Astrocyte of the spinal cord (primary cell): ENCODE data around the gene DDX25.

Source experiments
- DNase-seq: peaks from one replicate; pipeline ENCODE4 v3.0.0; 2011; ENCODE audit warnings: low read depth, low spot score
- H3K4me3 ChIP-seq: 2 replicates; pipeline ENCODE4 v1.5.1; 2011; ENCODE audit warnings: low read depth, mild to moderate bottlenecking, low read length, moderate library complexity
- CTCF ChIP-seq: IDR thresholded peaks from 2 replicates; pipeline ENCODE4 v1.5.1; 2012; ENCODE audit warnings: low read depth, mild to moderate bottlenecking, low read length, inconsistent platforms
- in situ Hi-C: cut with HindIII; loops from 2 replicates; pipeline ENCODE4 v1.10.0; 2017; ENCODE audit warnings: low sequenced_read_pairs

DDX25 gene

DNA sequence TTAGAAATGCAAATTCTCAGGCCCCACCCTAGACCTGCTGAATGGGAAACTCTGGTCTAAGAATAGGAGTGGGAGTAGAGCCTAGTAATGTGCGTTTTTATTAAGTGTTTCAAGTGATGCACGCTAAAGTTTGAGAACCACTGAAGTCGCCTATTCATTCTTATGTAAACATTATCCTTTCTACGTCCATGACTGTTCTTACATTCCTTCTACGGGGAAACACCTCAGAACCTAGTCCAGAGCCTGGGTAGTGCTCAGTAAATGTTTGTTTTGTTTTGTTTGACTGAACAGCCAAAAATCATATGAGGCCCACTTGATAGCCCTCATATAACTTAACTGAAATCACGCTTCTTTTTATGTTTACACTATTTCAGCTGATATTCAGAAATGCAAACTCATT, 71.3 kb downstream of the DDX25 start:
- no peak overlapping the region for H3K4me3 ChIP-seq
- no peak for DNase-seq
- TF ChIP-seq CTCF, result no peak
- in situ Hi-C loops, result no loop called here

DNA sequence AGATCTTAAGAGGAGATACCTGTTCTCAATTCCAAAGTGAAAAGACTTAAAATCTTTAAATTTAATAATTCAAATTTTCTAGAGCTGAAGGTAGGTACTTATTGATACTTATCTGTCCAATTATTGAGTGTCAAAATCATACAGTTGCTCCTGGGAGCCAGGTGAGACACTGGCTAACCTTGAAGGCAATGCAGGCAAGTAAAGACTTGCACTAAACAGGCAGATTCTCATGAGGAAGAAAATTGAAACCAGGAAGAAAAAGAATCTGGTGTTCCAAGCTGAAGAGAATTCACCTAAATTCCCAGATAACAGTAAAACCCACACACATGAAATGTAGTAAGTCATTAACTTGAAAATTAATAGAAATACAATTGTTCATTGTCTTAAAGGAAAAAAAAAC, 71.8 kb downstream of the DDX25 start:
- DNase-seq, result no peak
- no peak for TF ChIP-seq CTCF
- H3K4me3 ChIP-seq, result no peak overlapping the region
- in situ Hi-C loops, result no loop called here

DNA sequence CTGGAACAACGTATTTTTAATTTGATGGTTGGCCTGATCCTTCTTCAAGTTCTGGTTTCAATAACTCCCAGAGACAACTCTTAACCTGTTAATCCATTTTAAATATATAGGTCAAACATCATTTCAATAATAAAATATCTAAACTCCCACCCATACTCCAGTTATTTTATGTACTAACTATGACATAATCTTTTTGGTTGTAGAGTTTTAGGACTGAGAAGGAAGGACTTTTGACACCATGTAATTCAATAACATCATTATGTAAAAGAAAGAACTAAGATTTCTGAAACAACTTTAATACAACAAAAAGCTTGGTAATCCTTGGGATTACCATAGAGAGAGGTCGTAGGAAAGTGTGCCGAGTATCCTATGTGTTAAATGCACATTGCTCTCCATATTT, 73.0 kb downstream of the DDX25 start:
- in situ Hi-C loops, result no loop called here
- H3K4me3 ChIP-seq, result no peak overlapping the region
- no peak for TF ChIP-seq CTCF
- no peak for DNase-seq

DNA sequence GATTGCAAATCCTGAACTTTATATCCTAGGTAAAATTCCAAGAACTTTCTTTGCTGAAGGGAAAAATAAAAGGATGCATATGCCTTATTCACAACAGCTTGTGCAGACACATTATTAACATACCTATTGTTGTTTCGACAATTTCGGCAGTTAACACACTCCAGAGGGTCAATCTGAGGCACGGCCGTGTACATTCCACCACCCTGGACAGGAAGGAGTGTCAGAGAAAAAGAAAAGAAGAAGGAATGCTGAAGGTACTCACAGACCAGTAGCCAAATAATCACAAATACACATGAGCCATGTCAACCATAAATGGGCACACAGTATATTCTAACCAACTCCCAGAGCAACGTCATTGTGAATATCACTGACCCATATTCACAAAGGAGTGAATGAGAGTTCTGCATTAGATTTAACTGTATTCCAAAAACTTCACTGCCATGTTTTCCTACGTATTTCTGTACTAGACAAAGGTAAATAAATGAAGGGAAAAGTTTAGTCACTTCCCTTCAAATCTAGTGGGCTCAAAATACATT, 73.9 kb downstream of the DDX25 start:
- TF ChIP-seq CTCF, result no peak
- in situ Hi-C loops, result no loop called here
- no peak overlapping the region for H3K4me3 ChIP-seq
- DNase-seq, result no peak
